B cell (primary cell): ENCODE data around the gene KIAA0319L.

Experiments used
- CTCF ChIP-seq: fragments of 200-600 bp; IDR thresholded peaks from one replicate; pipeline ENCODE4 v1.8.0; 2022; ENCODE audit warnings: antibody characterized with exemption, mild to moderate bottlenecking
- EZH2 ChIP-seq: IDR thresholded peaks from 2 replicates; pipeline ENCODE4 v1.6.1; 2012; ENCODE audit warnings: borderline replicate concordance, low read depth, mild to moderate bottlenecking, moderate library complexity, low read length; ENCODE audit not compliant: insufficient read depth, poor library complexity, severe bottlenecking

GRCh38 chr1:35518183-35518582 is 39.0 kb downstream of the KIAA0319L start:
- no peak for TF ChIP-seq CTCF
- no peak for TF ChIP-seq EZH2
